Omental fat pad (tissue), 4 donors: Measurements from ENCODE around the gene HLF. TPM values are rescaled to one million over a fixed set of nuclear protein-coding genes. Genes with fewer than 3 reads are reported as not detected.
A peak's percentile ranks its signal among the peaks of the same experiment; 100 is the strongest.

ENCODE experiments used
- ATAC-seq: fragments of 150-250 bp; one replicate; pipeline ENCODE4 v1.9.1; 2016; ENCODE audit warnings: mild to moderate bottlenecking, moderate library complexity; ENCODE audit not compliant: low FRiP score
- DNase-seq: peaks from one replicate; pipeline ENCODE4 v3.0.0-alpha.2; 2019; ENCODE audit warnings: low spot score
- total RNA-seq, 4 donors: library from RNA; depleted of rRNA; stranded (reverse); fragments of >200 nt; gene quantifications; one replicate each; pipeline ENCODE4 v1.1.0, GENCODE V29; 2016
- TF ChIP-seq, protein P1 (sequence below), 3 donors: fragments of 450-650 bp; IDR thresholded peaks; one replicate each; pipeline ENCODE4 v1.5.1; 2016 to 2017; ENCODE audit warnings: antibody characterized with exemption in 3 of 3, mild to moderate bottlenecking in 3 of 3, moderate library complexity in 2 of 3

The HLF gene
- total RNA-seq, 4 donors from 2014 or later, result 12.5 to 15.4 (median 14.6) TPM

DNA sequence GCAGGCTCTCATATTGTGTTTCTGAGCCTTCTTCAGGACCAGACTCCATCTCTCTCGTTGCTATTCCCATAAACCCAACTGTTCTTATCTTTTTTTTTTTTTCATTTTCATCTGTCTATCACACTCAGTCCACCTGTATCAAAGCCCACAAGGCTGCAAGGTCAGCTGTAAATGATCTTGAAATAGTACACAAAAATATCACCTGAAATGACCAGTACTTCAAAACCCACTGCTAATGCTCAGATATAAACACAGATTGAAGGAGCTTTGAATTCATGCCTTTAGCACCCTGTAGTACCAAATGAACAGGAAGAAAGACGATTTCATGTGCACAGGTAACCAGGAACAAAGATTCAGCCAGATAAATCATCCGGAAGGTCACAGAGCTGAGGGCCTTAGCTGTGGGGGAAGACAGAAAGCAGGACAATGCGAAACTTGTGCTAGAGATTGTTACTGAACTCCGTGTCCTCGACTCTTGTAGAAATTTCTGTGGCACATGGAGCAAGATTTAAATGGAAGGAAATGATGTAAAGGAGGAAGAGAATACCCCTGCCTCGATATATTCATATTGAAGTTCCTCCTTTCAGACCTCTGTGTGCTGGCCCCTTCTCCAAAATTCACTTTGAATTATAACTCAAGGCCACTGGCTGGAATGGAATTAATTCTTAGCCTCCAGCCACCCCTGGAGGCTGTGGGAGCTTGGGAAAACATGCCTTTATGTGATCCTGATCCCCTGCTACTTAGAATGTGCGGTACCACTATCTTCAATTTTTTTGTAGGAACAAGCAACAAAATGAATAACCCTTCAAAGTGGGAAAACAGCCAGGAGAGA lies 4.1 kb downstream of the HLF start:
- no peak for ATAC-seq
- TF ChIP-seq, protein P1, sequence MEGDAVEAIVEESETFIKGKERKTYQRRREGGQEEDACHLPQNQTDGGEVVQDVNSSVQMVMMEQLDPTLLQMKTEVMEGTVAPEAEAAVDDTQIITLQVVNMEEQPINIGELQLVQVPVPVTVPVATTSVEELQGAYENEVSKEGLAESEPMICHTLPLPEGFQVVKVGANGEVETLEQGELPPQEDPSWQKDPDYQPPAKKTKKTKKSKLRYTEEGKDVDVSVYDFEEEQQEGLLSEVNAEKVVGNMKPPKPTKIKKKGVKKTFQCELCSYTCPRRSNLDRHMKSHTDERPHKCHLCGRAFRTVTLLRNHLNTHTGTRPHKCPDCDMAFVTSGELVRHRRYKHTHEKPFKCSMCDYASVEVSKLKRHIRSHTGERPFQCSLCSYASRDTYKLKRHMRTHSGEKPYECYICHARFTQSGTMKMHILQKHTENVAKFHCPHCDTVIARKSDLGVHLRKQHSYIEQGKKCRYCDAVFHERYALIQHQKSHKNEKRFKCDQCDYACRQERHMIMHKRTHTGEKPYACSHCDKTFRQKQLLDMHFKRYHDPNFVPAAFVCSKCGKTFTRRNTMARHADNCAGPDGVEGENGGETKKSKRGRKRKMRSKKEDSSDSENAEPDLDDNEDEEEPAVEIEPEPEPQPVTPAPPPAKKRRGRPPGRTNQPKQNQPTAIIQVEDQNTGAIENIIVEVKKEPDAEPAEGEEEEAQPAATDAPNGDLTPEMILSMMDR (IDR thresholded peaks at IDR 0.05), result no peak
- no peak for DNase-seq

DNA sequence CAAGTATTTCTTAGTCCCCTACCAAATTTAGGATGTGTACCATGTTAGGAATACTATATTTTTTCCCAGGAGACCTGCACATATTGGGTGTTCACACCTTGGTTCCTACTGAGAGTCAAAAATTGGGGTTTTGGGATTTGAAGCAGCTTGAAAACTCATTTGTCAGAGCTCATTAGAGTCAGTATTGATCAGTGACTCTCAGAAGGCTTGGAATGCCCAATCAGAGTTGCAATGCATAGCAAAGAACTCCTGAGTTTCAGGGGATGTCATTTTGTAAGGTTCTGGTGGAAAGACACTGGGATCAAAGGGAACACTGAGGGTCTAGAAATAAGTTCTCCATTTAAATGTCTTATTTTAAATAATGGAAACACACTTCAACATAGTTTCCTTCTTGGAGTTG lies 5.1 kb downstream of the HLF start:
- ATAC-seq, result no peak
- TF ChIP-seq, protein P1 (IDR thresholded peaks at IDR 0.05), result no peak
- no peak for DNase-seq

DNA sequence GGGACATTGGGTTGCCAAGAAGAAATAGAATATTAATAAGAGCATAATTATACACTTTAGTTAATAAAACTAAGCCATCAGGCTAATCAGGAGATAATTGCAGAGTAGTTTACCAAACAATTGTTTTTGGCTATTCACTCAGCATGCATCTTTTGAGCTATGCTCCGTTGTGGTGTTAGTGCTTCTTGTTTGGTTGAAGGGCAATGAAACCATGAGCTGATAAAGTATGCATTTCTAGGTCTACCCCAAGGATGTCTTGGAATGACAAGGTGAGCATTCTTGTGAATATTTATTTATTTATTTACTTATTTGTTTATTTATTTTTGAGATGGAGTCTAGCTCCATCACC lies 6.4 kb downstream of the HLF start:
- ATAC-seq (no peak), DNase-seq (no peak)
- TF ChIP-seq, protein P1 (IDR thresholded peaks at IDR 0.05), result no peak

DNA sequence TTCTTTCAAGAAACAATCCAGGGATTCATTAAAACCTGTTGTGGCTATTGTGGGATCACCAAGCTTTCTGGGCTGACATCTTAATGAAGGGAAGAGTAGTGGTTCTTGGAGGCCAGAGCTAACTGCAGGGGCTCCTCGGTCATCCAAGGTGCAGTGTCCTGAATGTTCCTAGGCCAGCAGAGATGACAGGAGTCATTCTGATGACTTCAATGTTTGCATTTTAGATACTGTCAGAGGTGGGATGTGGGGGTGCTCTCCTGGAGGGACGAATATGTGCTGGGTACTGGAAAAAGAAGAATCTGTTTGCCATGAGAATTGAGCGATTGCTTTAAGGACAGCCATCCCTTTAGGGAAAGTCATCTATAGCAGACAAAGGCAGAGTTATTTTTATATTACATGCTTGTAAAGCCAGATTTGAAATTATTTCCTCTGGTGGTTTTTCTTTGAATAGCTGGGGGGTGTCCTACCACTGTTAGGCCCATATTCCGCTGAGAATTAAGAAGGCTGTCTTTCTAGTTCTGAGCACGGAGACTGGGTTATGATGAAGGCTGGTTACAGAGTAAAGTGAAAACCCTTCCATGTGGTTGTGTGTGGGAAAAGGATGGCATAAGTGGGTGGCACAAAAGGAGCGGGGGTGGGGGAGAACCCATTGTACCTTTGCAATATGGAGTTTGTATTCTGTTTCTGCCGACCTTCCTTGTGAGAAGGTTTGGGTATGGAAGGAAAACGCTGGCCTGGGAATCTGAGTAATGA lies 7.4 kb downstream of the HLF start:
- DNase-seq, result no peak
- TF ChIP-seq, protein P1 (IDR thresholded peaks at IDR 0.05), result no peak
- no peak for ATAC-seq

DNA sequence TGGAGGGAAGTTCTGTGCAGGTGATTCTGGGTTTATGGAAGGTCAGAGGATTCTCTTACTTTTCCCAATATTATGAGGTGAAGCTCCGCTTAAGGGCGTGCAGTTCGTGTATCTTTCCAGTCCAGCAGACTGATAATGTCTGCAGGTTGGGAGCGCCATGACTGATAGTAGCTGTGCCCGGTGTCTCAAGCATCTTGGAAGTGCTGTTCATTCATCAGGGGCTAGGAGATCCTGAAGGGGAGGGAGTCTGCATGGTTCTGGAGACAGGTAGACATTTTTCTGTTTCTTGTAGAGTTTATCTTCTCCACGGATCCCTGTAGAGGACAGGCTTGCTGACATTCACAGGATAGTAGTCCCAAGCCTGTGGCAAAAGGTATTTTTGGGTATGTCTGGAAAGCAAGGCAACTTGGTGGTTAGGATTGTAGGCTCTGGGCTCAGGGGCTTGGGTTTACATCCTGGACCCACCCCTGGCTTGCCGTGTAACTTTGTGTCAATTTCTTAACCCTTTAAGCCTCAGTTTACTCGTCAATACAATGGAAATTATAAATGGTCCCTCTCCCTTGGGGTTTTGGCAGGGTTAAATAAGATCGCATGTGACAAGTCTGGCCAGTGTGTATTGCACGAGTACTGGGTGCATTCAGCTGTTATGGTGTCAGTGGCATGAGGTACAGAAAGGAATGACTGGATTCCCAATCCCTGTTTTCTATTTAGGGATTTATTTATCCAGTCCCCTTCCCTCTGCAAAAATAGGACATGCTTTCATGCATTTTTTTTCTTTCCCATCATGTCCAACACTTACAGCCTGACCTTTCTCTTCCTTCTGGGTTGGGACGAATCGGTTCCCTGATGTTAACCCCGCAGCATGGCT lies 8.2 kb downstream of the HLF start:
- DNase-seq (no peak), ATAC-seq (peak; percentile 3)
- TF ChIP-seq, protein P1 (IDR thresholded peaks at IDR 0.05), result no peak

DNA sequence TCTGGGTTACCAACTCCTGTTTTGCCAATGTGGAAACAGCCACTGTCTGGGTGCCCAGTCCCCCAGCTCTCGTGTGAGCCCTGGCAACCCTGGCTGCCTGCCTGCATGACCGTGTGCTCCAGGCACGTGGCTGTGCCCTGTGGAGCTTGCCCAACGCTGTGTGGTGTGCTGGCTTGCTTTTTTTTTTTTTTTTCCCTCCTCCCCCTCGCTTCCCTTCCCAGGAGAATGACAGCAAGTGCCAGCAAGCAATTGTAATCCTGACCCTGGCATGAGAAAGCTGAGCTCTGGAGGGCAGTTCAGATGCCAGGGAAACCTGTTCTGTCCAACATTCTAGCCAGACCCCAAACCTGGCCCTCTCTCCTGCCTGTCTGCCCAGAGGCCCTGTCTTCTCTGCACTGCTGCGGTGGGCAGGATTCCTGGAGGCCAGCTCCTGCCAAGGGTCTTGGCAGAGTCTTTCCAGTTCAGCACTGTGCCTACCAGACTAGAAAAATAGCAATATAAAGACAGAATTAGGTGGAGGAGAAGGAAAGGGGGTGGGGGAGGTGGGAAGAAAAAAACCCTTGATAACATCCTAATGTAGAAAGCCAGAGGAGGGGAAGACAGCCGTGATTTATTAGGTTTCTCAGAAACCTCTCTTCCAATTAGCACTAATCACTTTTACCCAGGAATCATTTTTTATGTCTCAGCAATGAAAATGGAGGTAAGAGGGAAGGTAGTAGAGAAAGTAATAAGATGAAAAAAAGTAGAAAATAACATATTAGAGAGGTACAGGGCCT lies 9.0 kb downstream of the HLF start:
- TF ChIP-seq, protein P1 (IDR thresholded peaks at IDR 0.05), result no peak
- peak; percentile 82 for ATAC-seq
- no peak for DNase-seq
